HEK293 (cell line): ENCODE measurements around the gene SIGLEC12.

Experiments used
- CTCF ChIA-PET: fragments of 350-600 bp; formaldehyde crosslinking; extraction: SDS; loops from one replicate; lab custom pipeline; 2021; ENCODE audit warnings: antibody characterized with exemption; lab: Yijun Ruan, JAX
- POLR2A ChIA-PET: fragments of 300-600 bp; formaldehyde crosslinking; extraction: SDS; loops from one replicate; lab custom pipeline; 2020; ENCODE audit warnings: antibody characterized with exemption, inconsistent platforms; lab: Yijun Ruan, JAX
- H3K27ac ChIP-seq: fragments of 200-500 bp; sonication (Bioruptor generic); 2 replicates; pipeline ENCODE4 v1.5.1; 2014; ENCODE audit warnings: low read depth, low read length, control low read depth, inconsistent platforms; ENCODE audit errors: extremely low read depth
- H3K36me3 ChIP-seq, 2 experiments: fragments of 200-500 bp in 1 of 2; sonication (Bioruptor generic) in 1 of 2; 1 replicate in 1 of 2; 2 replicates in 1 of 2; pipeline ENCODE4 v1.5.1; 2014 to 2017; ENCODE audit warnings: inconsistent platforms in 2 of 2, low read length in 2 of 2; ENCODE audit not compliant: control insufficient read depth in 2 of 2, insufficient read depth in 1 of 2
- H3K4me1 ChIP-seq: fragments of 200-500 bp; sonication (Bioruptor generic); 2 replicates; pipeline ENCODE4 v1.5.1; 2014; ENCODE audit warnings: mild to moderate bottlenecking, low read length, inconsistent platforms; ENCODE audit not compliant: control insufficient read depth, insufficient read depth
- H3K4me3 ChIP-seq: 2 replicates; pipeline ENCODE4 v1.5.1; 2011; ENCODE audit warnings: low read depth, mild to moderate bottlenecking, control low read depth, low read length, moderate library complexity
- H3K9me3 ChIP-seq: fragments of 200-500 bp; sonication (Bioruptor generic); 2 replicates; pipeline ENCODE4 v1.5.1; 2014; ENCODE audit warnings: low read depth, low read length, inconsistent platforms; ENCODE audit not compliant: control insufficient read depth, insufficient read depth
- BCL11A ChIP-seq: fragments of 450-650 bp; formaldehyde crosslinking; IDR thresholded peaks from 2 replicates; pipeline ENCODE4 v1.5.1; 2016; ENCODE audit warnings: low read depth, missing biosample characterization, missing genetic modification characterization
- IKZF3 ChIP-seq: fragments of 450-650 bp; IDR thresholded peaks from 2 replicates; pipeline ENCODE4 v1.5.0; 2018; ENCODE audit warnings: missing biosample characterization, mild to moderate bottlenecking, missing genetic modification characterization, moderate library complexity
- KLF10 ChIP-seq: fragments of 450-650 bp; IDR thresholded peaks from 2 replicates; pipeline ENCODE4 v1.5.1; 2018; ENCODE audit warnings: missing biosample characterization, mild to moderate bottlenecking, missing genetic modification characterization
- KLF16 ChIP-seq: fragments of 450-650 bp; formaldehyde crosslinking; IDR thresholded peaks from 2 replicates; pipeline ENCODE4 v1.5.1; 2017; ENCODE audit warnings: missing biosample characterization, missing genetic modification characterization
- PRDM10 ChIP-seq: fragments of 450-650 bp; formaldehyde crosslinking; IDR thresholded peaks from 2 replicates; pipeline ENCODE4 v1.5.1; 2016; ENCODE audit warnings: missing biosample characterization, missing genetic modification characterization
- SCRT1 ChIP-seq: fragments of 450-650 bp; formaldehyde crosslinking; IDR thresholded peaks from 2 replicates; pipeline ENCODE4 v1.5.1; 2016; ENCODE audit warnings: missing biosample characterization, missing genetic modification characterization, borderline replicate concordance
- TCF7L2 ChIP-seq: IDR thresholded peaks from 2 replicates; pipeline ENCODE4 v1.6.1; 2011; ENCODE audit warnings: low read depth, mild to moderate bottlenecking, inconsistent platforms, low read length, moderate library complexity, borderline replicate concordance
- YY1 ChIP-seq: fragments of 450-650 bp; formaldehyde crosslinking; IDR thresholded peaks from 2 replicates; pipeline ENCODE4 v1.5.1; 2018; ENCODE audit warnings: missing biosample characterization, missing genetic modification characterization
- ZFP37 ChIP-seq: fragments of 450-650 bp; formaldehyde crosslinking; IDR thresholded peaks from 2 replicates; pipeline ENCODE4 v1.5.1; 2016; ENCODE audit warnings: missing biosample characterization, missing genetic modification characterization
- ZFP41 ChIP-seq: fragments of 450-650 bp; formaldehyde crosslinking; IDR thresholded peaks from 2 replicates; pipeline ENCODE4 v1.5.1; 2016; ENCODE audit warnings: missing biosample characterization, missing genetic modification characterization, borderline replicate concordance
- ZNF10 ChIP-seq: fragments of 450-650 bp; formaldehyde crosslinking; IDR thresholded peaks from 2 replicates; pipeline ENCODE4 v1.5.1; 2017; ENCODE audit warnings: missing biosample characterization, missing genetic modification characterization
- ZNF121 ChIP-seq: fragments of 450-650 bp; formaldehyde crosslinking; IDR thresholded peaks from 2 replicates; pipeline ENCODE4 v1.5.1; 2016; ENCODE audit warnings: missing biosample characterization, missing genetic modification characterization
- ZNF132 ChIP-seq: fragments of 450-650 bp; formaldehyde crosslinking; IDR thresholded peaks from 2 replicates; pipeline ENCODE4 v1.5.1; 2017; ENCODE audit warnings: missing biosample characterization, missing genetic modification characterization, borderline replicate concordance
- ZNF138 ChIP-seq: fragments of 450-650 bp; formaldehyde crosslinking; IDR thresholded peaks from 2 replicates; pipeline ENCODE4 v1.5.1; 2016; ENCODE audit warnings: missing biosample characterization, missing genetic modification characterization, borderline replicate concordance
- ZNF157 ChIP-seq: fragments of 450-650 bp; formaldehyde crosslinking; IDR thresholded peaks from 2 replicates; pipeline ENCODE4 v1.5.1; 2016; ENCODE audit warnings: missing biosample characterization, missing genetic modification characterization
- ZNF223 ChIP-seq: fragments of 450-650 bp; formaldehyde crosslinking; IDR thresholded peaks from 2 replicates; pipeline ENCODE4 v1.5.1; 2016; ENCODE audit warnings: missing biosample characterization, missing genetic modification characterization
- ZNF24 ChIP-seq: fragments of 450-650 bp; formaldehyde crosslinking; IDR thresholded peaks from 2 replicates; pipeline ENCODE4 v1.5.1; 2016; ENCODE audit warnings: missing biosample characterization, missing genetic modification characterization
- ZNF354C ChIP-seq: fragments of 450-650 bp; formaldehyde crosslinking; IDR thresholded peaks from 2 replicates; pipeline ENCODE4 v1.5.1; 2016; ENCODE audit warnings: missing biosample characterization, missing genetic modification characterization, low read depth, borderline replicate concordance
- ZNF449 ChIP-seq: fragments of 450-650 bp; formaldehyde crosslinking; IDR thresholded peaks from 2 replicates; pipeline ENCODE4 v1.5.1; 2017; ENCODE audit warnings: missing biosample characterization, mild to moderate bottlenecking, missing genetic modification characterization, moderate library complexity
- ZNF521 ChIP-seq: fragments of 450-650 bp; formaldehyde crosslinking; IDR thresholded peaks from 2 replicates; pipeline ENCODE4 v1.5.1; 2017; ENCODE audit warnings: missing biosample characterization, mild to moderate bottlenecking, missing genetic modification characterization
- ZNF544 ChIP-seq: fragments of 450-650 bp; formaldehyde crosslinking; IDR thresholded peaks from 2 replicates; pipeline ENCODE4 v1.5.0; 2017; ENCODE audit warnings: missing biosample characterization, missing genetic modification characterization
- ZNF596 ChIP-seq: fragments of 450-650 bp; IDR thresholded peaks from 2 replicates; pipeline ENCODE4 v1.5.0; 2018; ENCODE audit warnings: missing biosample characterization, mild to moderate bottlenecking, missing genetic modification characterization, moderate library complexity
- ZNF600 ChIP-seq: fragments of 450-650 bp; formaldehyde crosslinking; IDR thresholded peaks from 2 replicates; pipeline ENCODE4 v1.5.1; 2016; ENCODE audit warnings: missing biosample characterization, missing genetic modification characterization
- ZNF785 ChIP-seq: fragments of 450-650 bp; formaldehyde crosslinking; IDR thresholded peaks from 2 replicates; pipeline ENCODE4 v1.5.1; 2016; ENCODE audit warnings: missing biosample characterization, missing genetic modification characterization
- TF ChIP-seq, protein P1 (sequence below): fragments of 450-650 bp; formaldehyde crosslinking; IDR thresholded peaks from 2 replicates; pipeline ENCODE4 v1.5.1; 2016; ENCODE audit warnings: missing biosample characterization, missing genetic modification characterization
- TF ChIP-seq, protein P2 (sequence below): fragments of 450-650 bp; formaldehyde crosslinking; IDR thresholded peaks from 2 replicates; pipeline ENCODE4 v1.5.1; 2016; ENCODE audit warnings: missing biosample characterization, missing genetic modification characterization

Gene SIGLEC12

DNA sequence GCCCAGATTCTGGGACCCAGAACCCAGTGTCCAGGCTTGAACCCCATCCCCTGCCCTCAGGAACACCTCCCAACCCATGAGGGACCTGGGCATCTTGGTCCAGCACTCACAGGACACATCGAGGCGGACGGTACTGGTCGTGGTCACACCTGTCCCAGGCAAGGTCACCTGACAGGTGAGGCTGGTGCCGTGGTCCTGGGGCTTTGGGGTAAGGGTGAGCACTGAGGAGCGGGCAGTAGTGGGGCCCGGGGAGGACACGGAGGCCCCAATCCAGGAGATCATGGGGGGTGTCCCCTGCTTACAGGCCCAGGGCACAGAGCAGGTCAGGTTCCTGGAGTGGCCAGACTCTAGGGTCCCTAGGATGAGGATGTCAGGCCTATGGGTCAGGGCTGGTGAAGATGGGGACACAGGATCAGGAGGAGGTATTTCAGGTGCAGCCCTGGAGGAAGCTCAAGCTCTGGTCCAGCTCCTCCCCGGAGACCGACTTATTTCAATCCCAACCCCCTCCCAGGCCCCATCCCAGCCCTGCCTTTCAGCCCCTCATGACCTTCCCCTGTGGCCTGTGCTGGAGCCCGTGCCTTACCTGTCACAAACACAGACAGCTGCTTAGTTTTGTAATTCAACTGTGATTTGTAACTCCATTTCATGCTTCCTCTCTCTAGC, 44.1 kb downstream of the SIGLEC12 start:
- H3K27ac ChIP-seq = no peak overlapping the region
- no peaks in the 10 kb centered on the region for H3K4me1 ChIP-seq
- no peak for TF ChIP-seq ZNF521 (tag by site-specific recombination)
- no peak for TF ChIP-seq PRDM10 (tag by site-specific recombination)
- no peak for TF ChIP-seq ZNF449 (tag by site-specific recombination)
- TF ChIP-seq ZNF138 = no peak
- TF ChIP-seq ZNF354C = no peak
- TF ChIP-seq IKZF3 (tag by site-specific recombination) = no peak
- no peak for TF ChIP-seq ZNF24 (tag by site-specific recombination)
- TF ChIP-seq ZNF600 (tag by site-specific recombination) = no peak
- no peak for TF ChIP-seq SCRT1
- TF ChIP-seq TCF7L2 = no peak
- no peak for TF ChIP-seq KLF16 (tag by site-specific recombination)
- TF ChIP-seq ZNF596 = no peak
- TF ChIP-seq ZFP41 (tag by site-specific recombination) = no peak
- TF ChIP-seq ZNF544 (tag by site-specific recombination) = no peak
- H3K36me3 ChIP-seq = no peaks in the 10 kb centered on the region
- POLR2A ChIA-PET = no interaction called here
- no peak overlapping the region for H3K4me3 ChIP-seq
- no peaks in the 10 kb centered on the region for H3K9me3 ChIP-seq
- CTCF ChIA-PET = no interaction called here

GRCh38 chr19:51456541-51457290, 44.9 kb downstream of the SIGLEC12 start:
- CTCF ChIA-PET = no interaction called here

More at GRCh38 chr19:51456541-51457290, 44.9 kb downstream of the SIGLEC12 start:
- Histone ChIP-seq H3K36me3 (no peaks in the 10 kb centered on the region), H3K27ac (no peak overlapping the region), H3K4me1 (no peaks in the 10 kb centered on the region), H3K9me3 (no peaks in the 10 kb centered on the region), H3K4me3 (no peak overlapping the region)
- POLR2A ChIA-PET = no interaction called here
- TF ChIP-seq ZNF157 (tag by site-specific recombination) = no peak
- TF ChIP-seq ZNF223 (tag by site-specific recombination) = no peak
- no peak for TF ChIP-seq ZNF785 (tag by site-specific recombination)
- TF ChIP-seq, protein P1, sequence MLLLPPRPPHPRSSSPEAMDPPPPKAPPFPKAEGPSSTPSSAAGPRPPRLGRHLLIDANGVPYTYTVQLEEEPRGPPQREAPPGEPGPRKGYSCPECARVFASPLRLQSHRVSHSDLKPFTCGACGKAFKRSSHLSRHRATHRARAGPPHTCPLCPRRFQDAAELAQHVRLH (tag by site-specific recombination) = no peak
- no peak for TF ChIP-seq KLF10 (tag by site-specific recombination)
- TF ChIP-seq BCL11A = no peak
- TF ChIP-seq ZNF132 (tag by site-specific recombination) = no peak
- no peak for TF ChIP-seq YY1 (tag by site-specific recombination)
- TF ChIP-seq, protein P2, sequence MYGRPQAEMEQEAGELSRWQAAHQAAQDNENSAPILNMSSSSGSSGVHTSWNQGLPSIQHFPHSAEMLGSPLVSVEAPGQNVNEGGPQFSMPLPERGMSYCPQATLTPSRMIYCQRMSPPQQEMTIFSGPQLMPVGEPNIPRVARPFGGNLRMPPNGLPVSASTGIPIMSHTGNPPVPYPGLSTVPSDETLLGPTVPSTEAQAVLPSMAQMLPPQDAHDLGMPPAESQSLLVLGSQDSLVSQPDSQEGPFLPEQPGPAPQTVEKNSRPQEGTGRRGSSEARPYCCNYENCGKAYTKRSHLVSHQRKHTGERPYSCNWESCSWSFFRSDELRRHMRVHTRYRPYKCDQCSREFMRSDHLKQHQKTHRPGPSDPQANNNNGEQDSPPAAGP (tag by site-specific recombination) = no peak
- TF ChIP-seq ZNF10 (tag by site-specific recombination) = no peak
- TF ChIP-seq ZNF121 = no peak
- TF ChIP-seq ZFP37 (tag by site-specific recombination) = no peak
